HepG2 (cell line): Measurements from ENCODE around the gene ILKAP. TPM values are rescaled to one million over a fixed set of nuclear protein-coding genes. Genes with fewer than 3 reads are reported as not detected.

Experiments
- ARNTL ChIP-seq: sonication (generic); formaldehyde crosslinking; IDR thresholded peaks from 2 replicates; pipeline ENCODE4 v1.4.0; 2020; ENCODE audit warnings: mild to moderate bottlenecking, missing genetic modification reagents
- BORCS8-MEF2B ChIP-seq: sonication (generic); formaldehyde crosslinking; IDR thresholded peaks from 2 replicates; pipeline ENCODE4 v1.8.0; 2022; ENCODE audit warnings: mild to moderate bottlenecking, missing genetic modification reagents
- CEBPZ ChIP-seq: IDR thresholded peaks from 2 replicates; pipeline ENCODE4 v1.6.1; 2012; ENCODE audit warnings: low read length, improper control_type of control experiment
- EEA1 ChIP-seq: sonication (generic); formaldehyde crosslinking; IDR thresholded peaks from 2 replicates; pipeline ENCODE4 v1.5.1; 2020; ENCODE audit warnings: mild to moderate bottlenecking, missing genetic modification reagents, borderline replicate concordance
- FLYWCH1 ChIP-seq: sonication (generic); formaldehyde crosslinking; IDR thresholded peaks from 2 replicates; pipeline ENCODE4 v1.8.1; 2023; ENCODE audit warnings: mild to moderate bottlenecking, missing genetic modification reagents
- FOXJ3 ChIP-seq: sonication (generic); formaldehyde crosslinking; IDR thresholded peaks from 2 replicates; pipeline ENCODE4 v1.4.0; 2020; ENCODE audit warnings: missing genetic modification reagents, mild to moderate bottlenecking, borderline replicate concordance
- GPBP1L1 ChIP-seq: sonication (generic); formaldehyde crosslinking; IDR thresholded peaks from 2 replicates; pipeline ENCODE4 v1.5.0; 2020; ENCODE audit warnings: mild to moderate bottlenecking, missing genetic modification reagents
- HNRNPL ChIP-seq: fragments of 200-400 bp; formaldehyde crosslinking; IDR thresholded peaks from 2 replicates; pipeline ENCODE4 v1.6.1; 2017; ENCODE audit warnings: mild to moderate bottlenecking, low read depth, low read length
- JARID2 ChIP-seq: sonication (generic); formaldehyde crosslinking; IDR thresholded peaks from 2 replicates; pipeline ENCODE4 v1.8.1; 2023; ENCODE audit warnings: missing genetic modification reagents, inconsistent platforms; ENCODE audit not compliant: insufficient replicate concordance
- KDM5A ChIP-seq: fragments of 200-600 bp; sonication (generic); IDR thresholded peaks from 2 replicates; pipeline ENCODE4 v1.7.0; 2018; ENCODE audit warnings: antibody characterized with exemption, mild to moderate bottlenecking, low read length, borderline replicate concordance
- MAFK ChIP-seq, 2 experiments: IDR thresholded peaks in 1 of 2; conservative IDR thresholded peaks in 1 of 2; 2 replicates each; pipeline ENCODE4 v1.6.1; 2011; ENCODE audit warnings: improper control_type of control experiment in 2 of 2, low read length in 2 of 2
- PTBP1 ChIP-seq: fragments of 200-400 bp; formaldehyde crosslinking; IDR thresholded peaks from 2 replicates; pipeline ENCODE4 v1.6.1; 2018; ENCODE audit warnings: low read length, low read depth; ENCODE audit not compliant: poor library complexity, severe bottlenecking
- RAD51 ChIP-seq: fragments of 450-650 bp; IDR thresholded peaks from 2 replicates; pipeline ENCODE4 v1.6.1; 2016; ENCODE audit warnings: borderline replicate concordance
- SMARCC2 ChIP-seq: fragments of 450-650 bp; IDR thresholded peaks from 2 replicates; pipeline ENCODE4 v1.6.1; 2017; ENCODE audit warnings: antibody characterized with exemption, mild to moderate bottlenecking
- SOX13 ChIP-seq, 3 experiments: fragments of 450-650 bp in 1 of 3; sonication (generic) in 1 of 3; formaldehyde crosslinking in 1 of 3; IDR thresholded peaks in 2 of 3; conservative IDR thresholded peaks in 1 of 3; 2 replicates each; pipeline versions ENCODE4 v1.5.0 to v1.6.1; 2016 to 2020; ENCODE audit warnings: antibody characterized with exemption in 1 of 3, mild to moderate bottlenecking in 1 of 3, missing compliant biosample characterization in 1 of 3, missing genetic modification reagents in 1 of 3, moderate library complexity in 1 of 3
- YEATS4 ChIP-seq: sonication (generic); formaldehyde crosslinking; IDR thresholded peaks from 2 replicates; pipeline ENCODE4 v1.4.0; 2020; ENCODE audit warnings: missing genetic modification reagents, borderline replicate concordance
- ZBTB34 ChIP-seq: sonication (generic); formaldehyde crosslinking; IDR thresholded peaks from 2 replicates; pipeline ENCODE4 v1.8.0; 2022; ENCODE audit warnings: mild to moderate bottlenecking, missing genetic modification reagents
- ZNF3 ChIP-seq: IDR thresholded peaks from 2 replicates; pipeline ENCODE4 v1.7.0; 2017; ENCODE audit warnings: inconsistent platforms
- ZNF501 ChIP-seq: sonication (generic); formaldehyde crosslinking; IDR thresholded peaks from 2 replicates; pipeline ENCODE4 v1.5.1; 2020; ENCODE audit warnings: mild to moderate bottlenecking, moderate library complexity, missing genetic modification reagents
- ZNF580 ChIP-seq: IDR thresholded peaks from 2 replicates; pipeline ENCODE4 v1.6.1; 2016; ENCODE audit warnings: low read depth, borderline replicate concordance
- ZNF740 ChIP-seq: sonication (generic); formaldehyde crosslinking; IDR thresholded peaks from 2 replicates; pipeline ENCODE4 v1.4.0; 2020; ENCODE audit warnings: missing genetic modification reagents
- ZNF816 ChIP-seq: sonication (generic); formaldehyde crosslinking; IDR thresholded peaks from 2 replicates; pipeline ENCODE4 v1.8.0; 2022; ENCODE audit warnings: missing genetic modification reagents, mild to moderate bottlenecking, borderline replicate concordance
- polyA plus RNA-seq, 8 experiments: library from polyadenylated mRNA; depleted of rRNA in 3 of 8; stranded (reverse) in 7 of 8; unstranded in 1 of 8; fragments of >200 nt; fragmentation: Illumina TruSeq in 4 of 8; extraction: Trizol in 4 of 8; gene quantifications; 2 replicates each; pipeline versions ENCODE4 v1.2.1 to v1.2.3, GENCODE V29; 2011 to 2016; ENCODE audit warnings: low read depth in 4 of 8, missing spikeins in 1 of 8, mixed read lengths in 1 of 8; ENCODE audit not compliant: insufficient read depth in 1 of 8
- total RNA-seq, 5 experiments: library from RNA; depleted of rRNA; stranded (reverse); fragments of >200 nt; fragmentation: Illumina TruSeq; extraction: Trizol; gene quantifications; 2 replicates each; pipeline ENCODE4 v1.2.3, GENCODE V29; 2016; ENCODE audit warnings: low read depth in 1 of 5

The ILKAP gene
- total and polyA plus RNA-seq, 2 of the 13 experiments (the other 11 are each of a cell fraction or from before 2014, with no cell fraction given), result 29.6 to 33.1 TPM

GRCh38 chr2:238238766-238239542 lies 35.5 kb upstream of the ILKAP start (continued):
- TF ChIP-seq SMARCC2 (no peak), ZNF740 (CRISPR knock-in tag) (peak; percentile 91), RAD51 (no peak), MAFK (conservative IDR thresholded peaks at IDR 0.05 in 1 of 2, IDR thresholded peaks at IDR 0.05 in 1 of 2; ENCODE audit: low read length in 2 of 2) (no peak), EEA1 (CRISPR knock-in tag) (peak; percentile 99), YEATS4 (peak; percentile 89), PTBP1 (no peak), ZNF3 (peak; percentile 73; the same call in 1 of the 2 replicates), CEBPZ (no peak), GPBP1L1 (CRISPR knock-in tag) (no peak), ZBTB34 (CRISPR knock-in tag) (peak; percentile 90), ZNF580 (CRISPR knock-in tag) (peak; percentile 96; the same call in 1 of the 2 replicates), HNRNPL (0 out of 2 replicates have a peak, but pooled peaks have one; percentile 57), JARID2 (CRISPR knock-in tag) (peak; percentile 90), FOXJ3 (peak; percentile 73), SOX13 (IDR thresholded peaks at IDR 0.05) (no peak), SOX13 (CRISPR knock-in tag; conservative IDR thresholded peaks at IDR 0.05 in 1 of 2, IDR thresholded peaks at IDR 0.05 in 1 of 2) (0 out of 4 replicates have a peak, but pooled peaks of 1 of the 2 experiments have one; percentile 50), ZNF816 (CRISPR knock-in tag) (peak; percentile 73; the same call in 1 of the 2 replicates), BORCS8-MEF2B (CRISPR knock-in tag) (peak; percentile 99), FLYWCH1 (CRISPR knock-in tag) (peak; percentile 93; the same call in 1 of the 2 replicates), KDM5A (no peak), ARNTL (CRISPR knock-in tag) (peak; percentile 92), ZNF501 (peak; percentile 57; the same call in 1 of the 2 replicates)
